K562 (cell line): ENCODE results near the gene WDR20.

Source experiments
- MEF2D ChIP-seq: conservative IDR thresholded peaks from 2 replicates; pipeline ENCODE4 v1.6.1; 2016; ENCODE audit warnings: low read depth, missing genetic modification characterization, missing compliant biosample characterization
- NR2C2 ChIP-seq, 2 experiments: fragments of 200-800 bp in 1 of 2; sonication (Bioruptor generic) in 1 of 2; sonication (generic) in 1 of 2; formaldehyde crosslinking in 1 of 2; IDR thresholded peaks; 2 replicates each; pipeline versions ENCODE4 v1.6.1 to v1.8.0; 2016 to 2022; ENCODE audit warnings: mild to moderate bottlenecking in 1 of 2, missing compliant biosample characterization in 1 of 2, missing genetic modification characterization in 1 of 2, missing genetic modification reagents in 1 of 2
- SREBF2 ChIP-seq: sonication (generic); formaldehyde crosslinking; IDR thresholded peaks from 2 replicates; pipeline ENCODE4 v1.4.0; 2020; ENCODE audit warnings: mild to moderate bottlenecking, missing genetic modification reagents

GRCh38 chr14:102236026-102236425, 96.3 kb downstream of the WDR20 start:
- TF ChIP-seq SREBF2 (CRISPR knock-in tag) (no peak), NR2C2 (CRISPR knock-in tag; IDR thresholded peaks at IDR 0.05) (no peak), NR2C2 (tag; IDR thresholded peaks at IDR 0.05) (no peak), MEF2D (tag) (no peak)
